Measurements from ENCODE around the gene DIDO1. TPM values are rescaled to one million over a fixed set of nuclear protein-coding genes. Genes with fewer than 3 reads are reported as not detected.

Gene DIDO1
- total RNA-seq, 1 experiment from 2014 or later: 33.2 TPM

DNA sequence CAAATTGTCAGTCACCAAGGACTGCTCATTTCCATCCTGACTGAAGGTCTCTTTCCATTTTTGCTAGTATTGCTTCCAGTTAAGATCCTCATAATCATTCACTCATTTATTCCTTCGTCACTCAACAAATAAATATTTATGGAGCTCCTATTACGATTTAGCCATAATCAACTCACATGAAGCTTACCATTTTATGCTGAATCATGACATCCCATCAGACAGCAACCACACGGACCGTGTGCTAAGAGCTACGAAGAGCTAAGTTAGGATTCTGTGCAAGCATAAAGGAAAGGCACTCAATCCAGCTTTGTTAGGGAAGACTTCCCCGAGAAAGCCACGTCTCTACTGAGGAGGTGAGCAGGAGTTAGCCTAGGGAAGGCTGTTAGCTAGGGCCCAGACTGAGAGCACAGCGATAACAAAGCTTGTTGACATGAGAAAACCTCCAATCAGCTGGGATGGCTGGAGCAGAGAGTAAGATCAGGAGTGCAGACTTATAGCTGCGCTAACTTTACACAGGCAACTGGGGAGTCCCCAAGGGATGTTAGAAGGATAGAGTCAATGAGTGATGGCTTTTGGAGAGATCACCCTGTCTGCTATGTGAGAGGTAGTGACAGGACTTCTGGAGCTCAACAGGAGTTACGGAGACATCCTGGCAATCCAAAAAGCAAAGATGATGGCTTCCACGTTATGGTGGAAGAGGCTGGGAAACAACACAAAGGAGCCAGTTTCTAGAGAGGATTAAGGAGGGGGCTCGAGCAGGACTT, 9.1 kb upstream of the DIDO1 start:
- H3K27ac ChIP-seq (ENCODE audit: low read length): no peak overlapping the region
- H3K9ac ChIP-seq (ENCODE audit: low read length): no peak overlapping the region
- TF ChIP-seq EZH2 (IDR thresholded peaks at IDR 0.05; ENCODE audit: low read length, unreplicated experiment) (no peak), EZH2phosphoT487 (IDR thresholded peaks at IDR 0.05; ENCODE audit: borderline replicate concordance, low read length) (no peak)
- TF ChIP-seq, protein P1, sequence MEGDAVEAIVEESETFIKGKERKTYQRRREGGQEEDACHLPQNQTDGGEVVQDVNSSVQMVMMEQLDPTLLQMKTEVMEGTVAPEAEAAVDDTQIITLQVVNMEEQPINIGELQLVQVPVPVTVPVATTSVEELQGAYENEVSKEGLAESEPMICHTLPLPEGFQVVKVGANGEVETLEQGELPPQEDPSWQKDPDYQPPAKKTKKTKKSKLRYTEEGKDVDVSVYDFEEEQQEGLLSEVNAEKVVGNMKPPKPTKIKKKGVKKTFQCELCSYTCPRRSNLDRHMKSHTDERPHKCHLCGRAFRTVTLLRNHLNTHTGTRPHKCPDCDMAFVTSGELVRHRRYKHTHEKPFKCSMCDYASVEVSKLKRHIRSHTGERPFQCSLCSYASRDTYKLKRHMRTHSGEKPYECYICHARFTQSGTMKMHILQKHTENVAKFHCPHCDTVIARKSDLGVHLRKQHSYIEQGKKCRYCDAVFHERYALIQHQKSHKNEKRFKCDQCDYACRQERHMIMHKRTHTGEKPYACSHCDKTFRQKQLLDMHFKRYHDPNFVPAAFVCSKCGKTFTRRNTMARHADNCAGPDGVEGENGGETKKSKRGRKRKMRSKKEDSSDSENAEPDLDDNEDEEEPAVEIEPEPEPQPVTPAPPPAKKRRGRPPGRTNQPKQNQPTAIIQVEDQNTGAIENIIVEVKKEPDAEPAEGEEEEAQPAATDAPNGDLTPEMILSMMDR (conservative IDR thresholded peaks at IDR 0.05; ENCODE audit: low read depth, low read length): no peak
- intact Hi-C loops (cut with micrococcal nuclease): no loop called here
- H3K9me3 ChIP-seq (ENCODE audit: low read length): no peaks in the 10 kb centered on the region
- CTCF ChIA-PET: no interaction called here
- no TSS peak for BruUV-seq (replicated peaks)
- no peaks in the 10 kb centered on the region for H3K27me3 ChIP-seq (ENCODE audit: low read length)
- peaks cover 66% of the 10 kb centered on the region for H4K20me1 ChIP-seq (ENCODE audit: low read length)
- no peak for ATAC-seq
- peaks cover 20% of the 10 kb centered on the region for H3K4me1 ChIP-seq (ENCODE audit: insufficient read depth, low read length)
- H3F3A ChIP-seq (ENCODE audit: low read length, unreplicated experiment): no peaks in the 10 kb centered on the region
- DNase-seq: no peak
- peaks cover 30% of the 10 kb centered on the region for H3K36me3 ChIP-seq (ENCODE audit: low read depth, low read length)
- H3K4me2 ChIP-seq (ENCODE audit: low read length): peak overlapping the region; percentile 98
- H3K9me2 ChIP-seq (replicated peaks; ENCODE audit: low read length): no peaks in the 10 kb centered on the region
- POLR2A ChIA-PET (ENCODE audit: unreplicated experiment): no interaction called here
- H2AFZ ChIP-seq (ENCODE audit: low read length): no peak overlapping the region
- H3K79me2 ChIP-seq (ENCODE audit: low read length): peaks cover 95% of the 10 kb centered on the region
- H3K4me3 ChIP-seq (ENCODE audit: low read length): peak overlapping the region; percentile 99; the same call in 1 of the 2 replicates

DNA sequence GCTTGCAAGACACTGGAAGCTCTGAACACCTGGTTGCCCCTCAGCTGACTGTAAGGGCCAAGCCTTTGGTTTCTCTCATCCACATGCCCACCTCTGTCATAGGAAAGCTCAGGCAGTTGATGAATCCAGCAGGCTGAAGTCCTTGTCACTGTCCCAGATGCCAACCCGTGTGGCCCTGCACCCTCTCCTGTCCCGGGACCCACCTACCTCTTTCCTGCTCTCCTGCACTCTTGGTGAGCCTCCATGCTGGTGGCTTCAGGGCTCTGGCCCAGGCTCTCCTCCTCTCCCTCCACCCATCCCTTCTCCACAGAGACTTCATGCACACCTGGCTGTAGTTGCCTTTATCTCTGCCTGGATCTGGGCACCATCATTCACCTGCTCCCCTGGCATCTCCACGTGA, 7.7 kb upstream of the DIDO1 start:
- H3K4me1 ChIP-seq (ENCODE audit: insufficient read depth, low read length): peaks cover 9% of the 10 kb centered on the region
- no peak overlapping the region for H3K4me3 ChIP-seq (ENCODE audit: low read length)
- H4K20me1 ChIP-seq (ENCODE audit: low read length): peaks cover 66% of the 10 kb centered on the region
- intact Hi-C loops (cut with micrococcal nuclease): no loop called here
- H3F3A ChIP-seq (ENCODE audit: low read length, unreplicated experiment): no peaks in the 10 kb centered on the region
- no TSS peak for BruUV-seq (replicated peaks)
- POLR2A ChIA-PET (ENCODE audit: unreplicated experiment): no interaction called here
- CTCF ChIA-PET: no interaction called here
- DNase-seq (no peak), ATAC-seq (no peak)
- TF ChIP-seq, protein P1 (conservative IDR thresholded peaks at IDR 0.05; ENCODE audit: low read depth, low read length): no peak
- no peak for TF ChIP-seq EZH2 (IDR thresholded peaks at IDR 0.05; ENCODE audit: low read length, unreplicated experiment)
- TF ChIP-seq EZH2phosphoT487 (IDR thresholded peaks at IDR 0.05; ENCODE audit: borderline replicate concordance, low read length): no peak
- peaks cover 30% of the 10 kb centered on the region for H3K36me3 ChIP-seq (ENCODE audit: low read depth, low read length)
- no peaks in the 10 kb centered on the region for H3K9me3 ChIP-seq (ENCODE audit: low read length)
- H3K9me2 ChIP-seq (replicated peaks; ENCODE audit: low read length): no peaks in the 10 kb centered on the region
- H2AFZ ChIP-seq (ENCODE audit: low read length): no peak overlapping the region
- H3K79me2 ChIP-seq (ENCODE audit: low read length): peaks cover 95% of the 10 kb centered on the region
- H3K27ac ChIP-seq (ENCODE audit: low read length): no peak overlapping the region
- H3K4me2 ChIP-seq (ENCODE audit: low read length): no peak overlapping the region
- no peak overlapping the region for H3K9ac ChIP-seq (ENCODE audit: low read length)
- no peaks in the 10 kb centered on the region for H3K27me3 ChIP-seq (ENCODE audit: low read length)

DNA sequence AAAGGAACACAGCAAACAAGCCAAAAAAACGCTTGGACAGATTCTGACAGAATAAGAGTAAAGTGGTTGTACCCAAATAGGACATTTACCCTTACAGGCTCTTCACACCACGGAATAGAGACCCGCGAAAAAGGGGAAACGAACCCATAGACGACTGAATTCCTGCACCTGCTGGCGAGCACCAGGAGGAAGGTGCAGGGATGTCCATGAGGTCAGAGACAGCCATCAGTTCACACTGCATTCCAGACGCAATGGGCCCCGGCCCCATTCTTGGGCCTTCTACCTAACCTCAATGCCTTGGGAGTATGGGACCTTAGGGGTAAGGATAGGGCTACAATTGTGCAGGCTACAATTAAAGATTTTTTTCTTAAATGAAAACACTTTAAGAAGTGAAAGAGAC, 5.2 kb upstream of the DIDO1 start:
- Histone ChIP-seq H4K20me1 (ENCODE audit: low read length) (peaks cover 65% of the 10 kb centered on the region), H3K79me2 (ENCODE audit: low read length) (peaks cover 99% of the 10 kb centered on the region), H3K27me3 (ENCODE audit: low read length) (no peaks in the 10 kb centered on the region), H3K9me3 (ENCODE audit: low read length) (no peaks in the 10 kb centered on the region), H3K9ac (ENCODE audit: low read length) (no peak overlapping the region), H3F3A (ENCODE audit: low read length, unreplicated experiment) (no peaks in the 10 kb centered on the region), H2AFZ (ENCODE audit: low read length) (no peak overlapping the region), H3K36me3 (ENCODE audit: low read depth, low read length) (peaks cover 33% of the 10 kb centered on the region), H3K4me3 (ENCODE audit: low read length) (no peak overlapping the region), H3K27ac (ENCODE audit: low read length) (no peak overlapping the region), H3K4me2 (ENCODE audit: low read length) (no peak overlapping the region), H3K9me2 (replicated peaks; ENCODE audit: low read length) (no peaks in the 10 kb centered on the region), H3K4me1 (ENCODE audit: insufficient read depth, low read length) (peaks cover 18% of the 10 kb centered on the region)
- ChIA-PET CTCF (no interaction called here), POLR2A (ENCODE audit: unreplicated experiment) (no interaction called here)
- BruUV-seq (replicated peaks): no TSS peak
- intact Hi-C loops (cut with micrococcal nuclease): no loop called here
- TF ChIP-seq EZH2 (IDR thresholded peaks at IDR 0.05; ENCODE audit: low read length, unreplicated experiment) (no peak), EZH2phosphoT487 (IDR thresholded peaks at IDR 0.05; ENCODE audit: borderline replicate concordance, low read length) (no peak)
- TF ChIP-seq, protein P1 (conservative IDR thresholded peaks at IDR 0.05; ENCODE audit: low read depth, low read length): no peak
- DNase-seq (no peak), ATAC-seq (no peak)

Measured in PC-3 (cell line).